Right lung (tissue), 5 donors: ENCODE measurements around the gene DEUP1. TPM values are rescaled to one million over a fixed set of nuclear protein-coding genes. Genes with fewer than 3 reads are reported as not detected.
"Not testable (repeated sequence)": the region's sequence is repeated elsewhere in the genome, so short reads cannot be mapped to it uniquely, and the experiment has no call there.

ENCODE experiments used
- DNase-seq, 2 donors: peaks; one replicate each; pipeline ENCODE4 v3.0.0-alpha.2; 2013
- polyA plus RNA-seq, 5 donors: library from polyadenylated mRNA; unstranded; fragments of 120-200 nt; gene quantifications; one replicate each; pipeline versions ENCODE4 v1.2.1 to v1.2.3, GENCODE V29; 2013; ENCODE audit warnings: inconsistent platforms in 1 of 5, low replicate concordance in 1 of 5; ENCODE audit not compliant: insufficient read length in 5 of 5, insufficient read depth in 1 of 5

Gene DEUP1
- polyA plus RNA-seq, 5 donors: 1.7 to 3.4 (median 2.9) TPM

DNA sequence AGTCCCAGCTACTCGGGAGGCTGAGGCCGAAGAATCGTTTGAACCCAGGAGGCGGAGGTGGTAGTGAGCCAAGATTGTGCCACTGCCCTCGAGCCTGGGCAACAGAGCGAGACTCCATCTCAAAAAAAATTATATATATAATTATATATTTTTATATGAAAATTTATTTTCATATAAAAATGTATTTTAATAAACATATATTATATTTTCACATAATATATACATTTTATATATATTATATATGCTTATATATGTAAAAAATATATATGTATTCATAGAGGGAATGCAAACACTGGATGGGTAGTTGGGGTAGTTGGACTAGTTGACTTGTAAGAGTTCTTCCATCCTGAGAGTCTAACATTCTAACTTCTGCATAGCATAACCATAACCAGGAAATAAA lies 20.3 kb downstream of the DEUP1 start:
- DNase-seq: no peak

DNA sequence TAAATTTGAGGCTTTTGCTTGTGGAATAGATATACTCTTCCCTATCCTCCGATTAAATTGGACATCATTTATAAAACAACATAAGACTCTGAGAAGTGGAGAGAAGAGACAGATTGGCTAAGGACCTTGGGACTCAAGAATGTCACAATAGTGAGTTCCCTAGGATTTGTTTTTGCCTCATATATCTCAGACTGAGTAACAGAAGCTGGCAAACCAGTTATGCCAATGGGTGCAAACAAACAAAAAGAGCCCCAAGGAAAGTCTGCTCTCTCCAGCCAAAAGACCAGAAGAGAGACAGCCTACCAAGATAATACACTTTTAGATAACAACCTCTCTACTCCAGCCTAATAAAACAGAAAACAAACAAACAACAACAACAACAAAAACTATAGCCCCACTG lies 28.9 kb downstream of the DEUP1 start:
- no peak for DNase-seq

DNA sequence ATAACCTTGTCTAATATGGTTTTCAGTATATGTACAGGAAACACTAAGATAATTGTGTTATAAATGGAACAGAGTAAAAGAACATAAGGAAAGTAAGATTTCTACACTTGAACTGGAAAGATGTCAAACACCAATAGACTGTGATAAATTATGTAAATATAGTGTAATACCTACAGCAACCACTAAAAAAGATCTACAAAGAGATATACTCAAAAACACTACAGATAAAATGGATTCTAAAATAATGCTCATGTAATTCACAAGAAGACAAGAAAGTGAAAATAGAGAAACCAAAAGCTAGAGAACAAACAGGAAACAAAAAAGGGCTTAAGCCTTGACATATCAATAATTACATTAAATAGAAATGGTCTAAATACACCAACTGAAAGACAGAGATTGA lies 30.9 kb downstream of the DEUP1 start:
- no peak for DNase-seq

GRCh38 chr11:93368022-93368421 lies 37.5 kb downstream of the DEUP1 start:
- DNase-seq: no peak

GRCh38 chr11:93370260-93370659 lies 39.7 kb downstream of the DEUP1 start:
- no peak for DNase-seq

DNA sequence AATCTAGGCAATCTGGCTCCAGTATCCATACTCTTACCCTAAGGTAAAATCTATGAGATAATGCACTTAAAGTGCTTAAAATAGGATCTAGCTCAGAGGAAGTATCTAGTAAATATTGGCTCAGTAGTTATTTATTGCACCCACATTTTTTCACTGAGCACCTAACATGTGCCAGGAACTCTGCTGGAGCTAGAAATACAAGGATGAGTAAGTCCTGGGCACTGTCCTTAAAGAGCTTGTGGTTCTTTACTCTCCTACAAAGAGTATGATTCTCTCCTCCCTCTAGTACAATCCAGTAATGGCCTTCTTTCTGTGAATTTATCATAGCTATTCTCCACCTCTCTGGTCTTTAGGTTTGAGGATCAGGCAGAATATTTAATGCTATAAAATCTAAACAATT lies 59.2 kb downstream of the DEUP1 start:
- DNase-seq: no peak

GRCh38 chr11:93392867-93393266 lies 62.3 kb downstream of the DEUP1 start:
- DNase-seq: no peak

GRCh38 chr11:93393386-93393785 lies 62.8 kb downstream of the DEUP1 start:
- DNase-seq: no peak

- no peak for DNase-seq
These were observed 63.9 kb downstream of the DEUP1 start for GRCh38 chr11:93394488-93394887.

- DNase-seq: no peak
These were observed 65.8 kb downstream of the DEUP1 start for GRCh38 chr11:93396316-93396715.

DNA sequence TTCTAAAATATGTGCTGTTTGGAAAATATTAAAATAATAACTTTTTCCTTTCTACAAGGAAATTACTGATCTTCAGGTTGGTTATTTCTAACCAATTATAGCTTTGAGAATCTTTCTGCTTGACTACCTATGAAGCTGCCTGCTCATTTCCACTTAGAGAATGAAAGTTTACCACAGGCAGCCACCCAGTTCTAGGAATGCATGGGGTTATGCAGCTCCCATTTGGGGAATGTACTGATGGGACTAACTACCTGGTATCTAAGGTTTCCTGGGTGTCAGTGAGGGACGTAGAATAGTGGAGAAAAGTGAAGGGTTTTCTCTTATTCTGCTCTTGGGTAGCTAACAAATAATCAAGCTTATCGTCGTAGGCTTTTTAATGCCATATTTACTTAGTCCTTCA lies 73.4 kb downstream of the DEUP1 start:
- DNase-seq: no peak

DNA sequence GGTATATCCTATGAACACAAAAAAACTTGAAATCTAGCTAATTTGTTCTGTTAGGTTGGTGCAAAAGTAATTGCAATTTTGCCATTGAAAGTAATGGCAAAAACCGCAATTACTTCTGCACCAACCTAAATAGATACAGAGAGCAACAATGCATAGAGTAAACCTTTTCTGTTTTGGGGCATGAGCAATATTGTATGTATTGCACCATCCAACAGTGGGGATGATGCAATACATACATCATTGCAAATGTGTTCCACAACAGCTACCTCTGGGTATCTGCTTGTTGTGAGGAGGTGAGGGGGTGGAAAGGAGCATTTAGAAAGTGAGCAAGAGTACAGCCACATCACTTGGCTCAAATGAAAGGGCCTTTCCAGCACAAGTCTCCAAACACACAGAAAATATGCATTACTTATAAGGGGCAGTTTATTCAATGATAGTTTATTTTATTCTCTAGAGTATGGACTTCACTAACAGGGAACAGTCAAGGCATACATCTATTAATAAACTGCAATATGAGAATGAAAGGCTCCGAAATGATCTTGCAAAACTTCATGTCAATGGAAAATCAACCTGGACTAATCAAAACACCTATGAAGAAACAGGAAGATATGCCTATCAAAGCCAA lies 77.3 kb downstream of the DEUP1 start:
- no peak for DNase-seq

- DNase-seq: no peak
These were observed 79.9 kb downstream of the DEUP1 start for GRCh38 chr11:93410441-93410840.

- peak in 1 of 2 donors; percentile 13 for DNase-seq
These were observed 81.2 kb downstream of the DEUP1 start for GRCh38 chr11:93411705-93412104.

DNA sequence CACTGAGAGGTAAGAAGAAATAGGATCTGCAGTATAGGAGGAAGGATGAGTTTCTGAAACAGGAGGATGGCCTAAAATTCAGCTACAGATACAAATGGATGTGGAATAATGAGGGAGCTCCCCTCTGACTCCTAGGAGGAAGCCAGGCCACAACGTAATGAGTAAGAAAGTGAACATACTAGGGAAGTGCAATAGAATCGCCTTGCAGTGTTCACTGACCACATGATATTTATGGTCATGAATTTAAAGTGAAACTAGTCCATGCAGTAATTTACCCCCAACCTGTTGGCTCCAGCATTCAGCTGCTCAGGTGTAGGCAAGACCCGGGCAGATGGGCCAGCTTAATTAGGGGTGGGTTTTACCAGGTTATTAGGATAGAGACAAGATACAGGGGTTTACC lies 101.7 kb downstream of the DEUP1 start:
- no peak for DNase-seq

- DNase-seq: not testable (repeated sequence)
These were observed 112.7 kb downstream of the DEUP1 start for GRCh38 chr11:93443232-93443631.

- DNase-seq: peak; percentile 11 to 12
These were observed 114.1 kb downstream of the DEUP1 start for GRCh38 chr11:93444617-93445073.

GRCh38 chr11:93458286-93458685 lies 127.7 kb downstream of the DEUP1 start:
- DNase-seq: no peak

- not testable (repeated sequence) for DNase-seq
These were observed 133.1 kb downstream of the DEUP1 start for GRCh38 chr11:93463666-93464065.

- no peak for DNase-seq
These were observed 134.5 kb downstream of the DEUP1 start for GRCh38 chr11:93464927-93465540.

- no peak for DNase-seq
These were observed 136.5 kb downstream of the DEUP1 start for GRCh38 chr11:93467054-93467453.

- DNase-seq: no peak
These were observed 137.7 kb downstream of the DEUP1 start for GRCh38 chr11:93468290-93468689.

GRCh38 chr11:93474123-93474522 lies 143.6 kb downstream of the DEUP1 start:
- DNase-seq: no peak

GRCh38 chr11:93476796-93477195 lies 146.3 kb downstream of the DEUP1 start:
- no peak for DNase-seq
